CD4-positive, alpha-beta memory T cell (primary cell): ENCODE results near the gene CERS6. TPM values are rescaled to one million over a fixed set of nuclear protein-coding genes. Genes with fewer than 3 reads are reported as not detected.

ENCODE experiments used
- CTCF ChIA-PET: fragments of 350-600 bp; sonication (Branson Sonifier 250); formaldehyde crosslinking; loops from one replicate; lab custom pipeline; 2021; ENCODE audit warnings: inconsistent platforms; ENCODE audit not compliant: partially characterized antibody; lab: Charles Lee
- POLR2A ChIA-PET: fragments of 350-600 bp; sonication (Branson Sonifier 250); formaldehyde crosslinking; loops from one replicate; lab custom pipeline; 2021; ENCODE audit not compliant: partially characterized antibody; lab: Charles Lee
- DNase-seq, 5 donors: peaks; one replicate each; pipeline versions ENCODE4 v3.0.0 to v3.0.0-alpha.2; 2020 to 2022; ENCODE audit warnings: mixed read lengths in 1 of 5
- H3K27ac ChIP-seq: one replicate; pipeline ENCODE4 v1.7.0; 2013; ENCODE audit warnings: low read depth, low read length
- H3K27me3 ChIP-seq: 2 replicates; pipeline ENCODE4 v1.7.0; 2013; ENCODE audit warnings: mild to moderate bottlenecking, low read length, moderate library complexity; ENCODE audit not compliant: insufficient read depth
- H3K36me3 ChIP-seq: 2 replicates; pipeline ENCODE4 v1.7.0; 2013; ENCODE audit warnings: mild to moderate bottlenecking, low read length, moderate library complexity; ENCODE audit not compliant: insufficient read depth
- H3K4me1 ChIP-seq: 2 replicates; pipeline ENCODE4 v1.7.0; 2013; ENCODE audit warnings: mild to moderate bottlenecking, low read length, moderate library complexity; ENCODE audit not compliant: insufficient read depth
- H3K4me3 ChIP-seq, 2 donors: one replicate each; pipeline ENCODE4 v1.7.0; 2013; ENCODE audit warnings: low read length in 2 of 2, mild to moderate bottlenecking in 1 of 2
- H3K9me3 ChIP-seq, 2 donors: one replicate each; pipeline ENCODE4 v1.7.0; 2013; ENCODE audit warnings: low read length in 2 of 2, control low read depth in 1 of 2; ENCODE audit not compliant: control insufficient read depth in 1 of 2
- H3K27ac Mint-ChIP-seq, 7 donors: one replicate each; pipeline ENCODE4 v1.8.0; 2020 to 2021; ENCODE audit warnings: mixed read lengths in 7 of 7, mild to moderate bottlenecking in 6 of 7, inconsistent platforms in 3 of 7, moderate library complexity in 3 of 7
- H3K27me3 Mint-ChIP-seq, 2 donors: one replicate each; pipeline ENCODE4 v1.8.0; 2020 to 2021; ENCODE audit warnings: mixed read lengths in 2 of 2
- H3K36me3 Mint-ChIP-seq, 2 donors: one replicate each; pipeline ENCODE4 v1.8.0; 2020 to 2021; ENCODE audit warnings: mixed read lengths in 2 of 2, inconsistent platforms in 1 of 2, mild to moderate bottlenecking in 1 of 2
- H3K4me1 Mint-ChIP-seq, 4 donors: one replicate each; pipeline ENCODE4 v1.8.0; 2020 to 2021; ENCODE audit warnings: mixed read lengths in 4 of 4, mild to moderate bottlenecking in 1 of 4
- H3K4me3 Mint-ChIP-seq, 8 donors: one replicate each; pipeline ENCODE4 v1.8.0; 2020 to 2021; ENCODE audit warnings: mixed read lengths in 8 of 8, mild to moderate bottlenecking in 7 of 8, moderate library complexity in 6 of 8, inconsistent platforms in 3 of 8
- H3K9me3 Mint-ChIP-seq, 8 donors: one replicate each; pipeline ENCODE4 v1.8.0; 2020 to 2021; ENCODE audit warnings: mixed read lengths in 8 of 8, mild to moderate bottlenecking in 5 of 8, inconsistent platforms in 3 of 8, moderate library complexity in 1 of 8
- intact Hi-C: fragments of 100-400 bp; cut with micrococcal nuclease; formaldehyde crosslinking; loops from one replicate; pipeline ENCODE4 v1.15.1; 2023
- polyA plus RNA-seq, 2 donors: library from polyadenylated mRNA; unstranded; fragments of 300-500 nt; fragmentation: Illumina TruSeq; gene quantifications; one replicate each; pipeline ENCODE4 v1.2.3, GENCODE V29; 2021
- total RNA-seq, 2 experiments: library from RNA; stranded (reverse); gene quantifications; one replicate each; pipeline ENCODE4 v1.2.3, GENCODE V29; 2021

Gene CERS6
- total and polyA plus RNA-seq, 4 experiments from 2014 or later = 5.1 to 11.3 (median 7.6) TPM

GRCh38 chr2:168521053-168521741, 65.1 kb downstream of the CERS6 start:
- POLR2A ChIA-PET = no interaction called here

GRCh38 chr2:168522446-168522845, 66.4 kb downstream of the CERS6 start:
- peaks cover 0 to 3% (median 0%) of the 10 kb centered on the region in 8 donors for H3K9me3 Mint-ChIP-seq
- H3K27me3 Mint-ChIP-seq = no peaks in the 10 kb centered on the region
- H3K4me1 Mint-ChIP-seq = peaks cover 9 to 36% (median 18%) of the 10 kb centered on the region in 4 donors

More at GRCh38 chr2:168521053-168521741, 65.1 kb downstream of the CERS6 start:
- H3K9me3 Mint-ChIP-seq = no peaks in the 10 kb centered on the region
- intact Hi-C loops = no loop called here
- peak overlapping the region in 1 of 7 donors; percentile 50 for H3K27ac Mint-ChIP-seq
- Histone ChIP-seq H3K27ac (no peak overlapping the region), H3K27me3 (no peaks in the 10 kb centered on the region), H3K4me1 (no peaks in the 10 kb centered on the region), H3K4me3 (no peak overlapping the region), H3K36me3 (no peaks in the 10 kb centered on the region), H3K9me3 (no peaks in the 10 kb centered on the region)
- H3K36me3 Mint-ChIP-seq = no peaks in the 10 kb centered on the region
- CTCF ChIA-PET = interaction anchor here (0.5 to 1.0 kb wide), 2 partner anchors 401 to 1763 kb away, joined by 3 read pairs; no protein-coding TSS in a partner anchor
- peaks cover 9 to 38% (median 19%) of the 10 kb centered on the region in 4 donors for H3K4me1 Mint-ChIP-seq
- no peak overlapping the region for H3K4me3 Mint-ChIP-seq
- no peaks in the 10 kb centered on the region for H3K27me3 Mint-ChIP-seq
- DNase-seq = no peak

GRCh38 chr2:168524005-168524404, 67.9 kb downstream of the CERS6 start:
- DNase-seq = no peak
- POLR2A ChIA-PET = no interaction called here
- CTCF ChIA-PET = no interaction called here
- no peak overlapping the region for H3K27ac Mint-ChIP-seq
- H3K27ac ChIP-seq = no peak overlapping the region
- H3K4me1 ChIP-seq = no peaks in the 10 kb centered on the region
- intact Hi-C loops = no loop called here
- no peaks in the 10 kb centered on the region for H3K27me3 ChIP-seq
- peaks cover 0 to 3% (median 0%) of the 10 kb centered on the region in 8 donors for H3K9me3 Mint-ChIP-seq
- H3K36me3 Mint-ChIP-seq = no peaks in the 10 kb centered on the region
- H3K36me3 ChIP-seq = no peaks in the 10 kb centered on the region
- no peaks in the 10 kb centered on the region for H3K9me3 ChIP-seq
- H3K27me3 Mint-ChIP-seq = no peaks in the 10 kb centered on the region
- H3K4me1 Mint-ChIP-seq = peaks cover 9 to 32% (median 18%) of the 10 kb centered on the region in 4 donors
- H3K4me3 Mint-ChIP-seq = no peak overlapping the region
- no peak overlapping the region for H3K4me3 ChIP-seq

More at GRCh38 chr2:168522446-168522845, 66.4 kb downstream of the CERS6 start:
- intact Hi-C loops = no loop called here
- ChIA-PET CTCF (no interaction called here), POLR2A (no interaction called here)
- no peak overlapping the region for H3K4me3 ChIP-seq
- no peaks in the 10 kb centered on the region for H3K36me3 ChIP-seq
- no peaks in the 10 kb centered on the region for H3K27me3 ChIP-seq
- Mint-ChIP-seq H3K27ac (no peak overlapping the region), H3K36me3 (no peaks in the 10 kb centered on the region), H3K4me3 (no peak overlapping the region)
- DNase-seq = no peak
- H3K27ac ChIP-seq = no peak overlapping the region
- no peaks in the 10 kb centered on the region for H3K4me1 ChIP-seq
- no peaks in the 10 kb centered on the region for H3K9me3 ChIP-seq

GRCh38 chr2:168525020-168525419, 68.9 kb downstream of the CERS6 start:
- H3K4me1 Mint-ChIP-seq = peaks cover 9 to 33% (median 23%) of the 10 kb centered on the region in 4 donors

GRCh38 chr2:168525716-168526446, 69.8 kb downstream of the CERS6 start:
- intact Hi-C loops = no loop called here
- no peaks in the 10 kb centered on the region for H3K27me3 Mint-ChIP-seq
- no peak overlapping the region for H3K4me3 Mint-ChIP-seq
- peaks cover 9 to 33% (median 23%) of the 10 kb centered on the region in 4 donors for H3K4me1 Mint-ChIP-seq
- H3K9me3 Mint-ChIP-seq = peaks cover 0 to 3% (median 0%) of the 10 kb centered on the region in 8 donors
- H3K36me3 Mint-ChIP-seq = no peaks in the 10 kb centered on the region
- ChIA-PET CTCF (interaction anchor here (1.1 kb wide), 1 partner anchor 423 kb away, joined by 3 read pairs; no protein-coding TSS in a partner anchor), POLR2A (no interaction called here)
- Histone ChIP-seq H3K27me3 (no peaks in the 10 kb centered on the region), H3K36me3 (no peaks in the 10 kb centered on the region), H3K4me3 (no peak overlapping the region), H3K4me1 (peaks cover under 1% of the 10 kb centered on the region), H3K27ac (no peak overlapping the region), H3K9me3 (no peaks in the 10 kb centered on the region)
- no peak overlapping the region for H3K27ac Mint-ChIP-seq
- no peak for DNase-seq

More at GRCh38 chr2:168525020-168525419, 68.9 kb downstream of the CERS6 start:
- Mint-ChIP-seq H3K4me3 (no peak overlapping the region), H3K27me3 (no peaks in the 10 kb centered on the region), H3K27ac (no peak overlapping the region), H3K36me3 (no peaks in the 10 kb centered on the region), H3K9me3 (peaks cover 0 to 3% (median 0%) of the 10 kb centered on the region in 8 donors)
- intact Hi-C loops = no loop called here
- no peaks in the 10 kb centered on the region for H3K9me3 ChIP-seq
- ChIA-PET CTCF (interaction anchor here (1.1 kb wide), 1 partner anchor 424 kb away, joined by 3 read pairs; no protein-coding TSS in a partner anchor), POLR2A (no interaction called here)
- H3K36me3 ChIP-seq = no peaks in the 10 kb centered on the region
- no peaks in the 10 kb centered on the region for H3K27me3 ChIP-seq
- H3K4me3 ChIP-seq = no peak overlapping the region
- DNase-seq = no peak
- no peak overlapping the region for H3K27ac ChIP-seq
- no peaks in the 10 kb centered on the region for H3K4me1 ChIP-seq

- H3K36me3 ChIP-seq = no peaks in the 10 kb centered on the region
- Mint-ChIP-seq H3K36me3 (no peaks in the 10 kb centered on the region), H3K4me1 (peaks cover 9 to 35% (median 25%) of the 10 kb centered on the region in 4 donors), H3K27ac (no peak overlapping the region), H3K27me3 (no peaks in the 10 kb centered on the region), H3K4me3 (no peak overlapping the region), H3K9me3 (peaks cover 0 to 3% (median 0%) of the 10 kb centered on the region in 8 donors)
- CTCF ChIA-PET = no interaction called here
- intact Hi-C loops = no loop called here
- no peaks in the 10 kb centered on the region for H3K9me3 ChIP-seq
- no peak overlapping the region for H3K4me3 ChIP-seq
- no peak overlapping the region for H3K27ac ChIP-seq
- DNase-seq = no peak
- POLR2A ChIA-PET = no interaction called here
- H3K27me3 ChIP-seq = no peaks in the 10 kb centered on the region
- H3K4me1 ChIP-seq = peaks cover 6% of the 10 kb centered on the region
Measured at GRCh38 chr2:168526641-168527040, 70.6 kb downstream of the CERS6 start.

- intact Hi-C loops = no loop called here
- POLR2A ChIA-PET = no interaction called here
- Histone ChIP-seq H3K27me3 (no peaks in the 10 kb centered on the region), H3K9me3 (no peaks in the 10 kb centered on the region), H3K4me1 (peaks cover 6% of the 10 kb centered on the region), H3K36me3 (no peaks in the 10 kb centered on the region), H3K27ac (no peak overlapping the region), H3K4me3 (no peak overlapping the region)
- H3K4me1 Mint-ChIP-seq = peaks cover 11 to 32% (median 23%) of the 10 kb centered on the region in 4 donors
- CTCF ChIA-PET = no interaction called here
- DNase-seq = no peak
- peaks cover 0 to 3% (median 0%) of the 10 kb centered on the region in 8 donors for H3K9me3 Mint-ChIP-seq
- no peaks in the 10 kb centered on the region for H3K27me3 Mint-ChIP-seq
- H3K4me3 Mint-ChIP-seq = no peak overlapping the region
- H3K36me3 Mint-ChIP-seq = no peaks in the 10 kb centered on the region
- no peak overlapping the region for H3K27ac Mint-ChIP-seq
Measured at GRCh38 chr2:168528016-168528415, 71.9 kb downstream of the CERS6 start.
